Hindlimb muscle (tissue), 1 donor: ENCODE results near the gene SERTAD2. TPM values are rescaled to one million over a fixed set of nuclear protein-coding genes. Genes with fewer than 3 reads are reported as not detected.

Experiments used
- DNase-seq: peaks from one replicate; pipeline ENCODE4 v3.0.0-alpha.2; 2013
- polyA plus RNA-seq: library from polyadenylated mRNA; unstranded; fragments of 120-200 nt; gene quantifications from one replicate; pipeline ENCODE4 v1.2.1, GENCODE V29; 2013; ENCODE audit not compliant: insufficient read length

The SERTAD2 gene
- polyA plus RNA-seq, 1 donor, result 30.7 TPM

DNA sequence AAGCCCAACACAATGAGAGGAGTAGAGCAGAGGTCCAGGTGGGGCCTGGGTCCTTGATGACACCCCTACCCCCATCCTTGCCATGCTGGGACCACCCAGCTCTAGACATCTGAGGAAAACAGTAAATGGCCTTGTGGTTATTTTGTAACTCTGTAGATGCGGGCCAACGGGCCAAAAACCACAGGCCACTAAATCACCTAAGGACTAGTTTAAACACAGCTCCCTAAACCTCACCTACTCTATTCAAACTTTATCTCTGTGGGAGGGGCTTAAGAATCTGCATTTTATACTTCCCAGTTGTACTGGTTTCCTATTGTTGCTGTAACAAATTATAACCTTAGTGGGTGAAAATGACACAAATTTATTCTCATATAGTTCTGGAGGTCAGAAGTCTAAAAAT lies 19.0 kb upstream of the SERTAD2 start:
- no peak for DNase-seq

DNA sequence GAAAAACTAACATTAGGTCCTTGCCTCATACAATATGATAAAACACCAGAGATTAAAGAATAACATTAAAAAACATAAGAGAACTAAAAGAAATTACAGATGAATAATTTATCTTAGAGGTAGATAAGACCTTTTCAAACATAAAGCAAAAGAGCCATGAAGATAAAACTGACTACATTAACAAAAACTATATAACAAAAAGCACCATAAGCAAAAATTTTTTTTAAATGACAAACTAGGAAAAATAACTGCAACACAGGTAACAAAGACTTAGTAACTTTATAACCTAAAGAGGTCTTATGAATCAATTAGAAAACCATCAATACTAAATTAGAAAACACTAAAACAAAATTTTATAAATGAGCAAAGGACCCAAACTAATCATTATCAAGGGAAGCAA lies 16.3 kb upstream of the SERTAD2 start:
- DNase-seq, result no peak

DNA sequence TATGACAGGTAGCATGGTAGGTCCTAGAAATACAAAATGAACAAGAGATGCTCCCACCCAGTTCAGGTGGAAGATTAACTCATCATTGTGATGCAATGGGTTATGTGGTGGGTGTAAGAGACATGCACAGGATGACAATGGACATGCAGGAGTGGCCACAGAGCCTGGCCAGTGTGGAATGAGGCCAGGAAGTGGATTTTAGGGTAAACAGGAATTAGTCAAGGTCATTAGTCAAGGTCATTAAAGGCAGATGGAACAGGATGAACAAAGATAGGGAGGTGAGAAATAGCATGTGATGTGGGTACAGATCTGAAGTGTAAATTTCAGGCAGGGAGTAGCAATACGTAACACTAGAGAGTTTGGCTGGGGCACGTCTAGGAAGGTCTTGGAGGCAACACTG lies 15.6 kb upstream of the SERTAD2 start:
- DNase-seq, result no peak

DNA sequence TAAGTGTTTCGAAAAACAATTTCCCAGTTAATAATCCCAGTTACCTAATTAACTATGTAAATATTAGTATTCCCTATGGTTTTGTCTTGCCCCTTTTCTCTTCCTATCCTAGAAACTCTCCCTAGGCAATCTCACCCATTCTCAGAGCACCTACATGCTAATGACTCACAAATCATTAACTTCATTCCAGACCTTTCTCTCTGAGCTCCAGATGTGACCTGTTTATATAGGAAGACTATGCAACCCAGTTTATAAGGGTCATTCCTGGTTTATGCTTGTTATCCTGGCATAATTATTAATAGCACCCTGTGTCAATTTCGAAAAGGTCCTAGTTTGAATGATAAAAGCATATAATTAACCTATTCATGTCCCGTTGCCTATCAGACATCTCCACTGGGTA lies 14.8 kb upstream of the SERTAD2 start:
- DNase-seq, result no peak

DNA sequence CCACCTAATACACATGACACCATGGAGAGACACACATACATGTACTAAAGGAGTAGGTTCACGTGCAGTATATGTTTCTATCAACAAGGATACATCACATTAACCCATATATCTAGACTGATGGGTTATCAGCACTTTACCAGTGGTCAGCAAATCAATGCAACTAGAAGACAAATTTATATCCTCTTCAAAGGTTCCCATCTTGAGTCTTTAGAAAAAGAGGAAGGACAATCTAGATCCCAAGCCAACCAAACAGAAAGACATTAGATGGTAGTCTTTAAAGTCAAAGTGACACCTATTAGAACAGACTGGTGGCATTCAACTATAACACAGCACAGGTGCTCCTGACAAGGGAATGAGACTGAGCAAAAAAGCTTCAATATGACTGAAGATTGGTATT lies 13.8 kb upstream of the SERTAD2 start:
- no peak for DNase-seq

DNA sequence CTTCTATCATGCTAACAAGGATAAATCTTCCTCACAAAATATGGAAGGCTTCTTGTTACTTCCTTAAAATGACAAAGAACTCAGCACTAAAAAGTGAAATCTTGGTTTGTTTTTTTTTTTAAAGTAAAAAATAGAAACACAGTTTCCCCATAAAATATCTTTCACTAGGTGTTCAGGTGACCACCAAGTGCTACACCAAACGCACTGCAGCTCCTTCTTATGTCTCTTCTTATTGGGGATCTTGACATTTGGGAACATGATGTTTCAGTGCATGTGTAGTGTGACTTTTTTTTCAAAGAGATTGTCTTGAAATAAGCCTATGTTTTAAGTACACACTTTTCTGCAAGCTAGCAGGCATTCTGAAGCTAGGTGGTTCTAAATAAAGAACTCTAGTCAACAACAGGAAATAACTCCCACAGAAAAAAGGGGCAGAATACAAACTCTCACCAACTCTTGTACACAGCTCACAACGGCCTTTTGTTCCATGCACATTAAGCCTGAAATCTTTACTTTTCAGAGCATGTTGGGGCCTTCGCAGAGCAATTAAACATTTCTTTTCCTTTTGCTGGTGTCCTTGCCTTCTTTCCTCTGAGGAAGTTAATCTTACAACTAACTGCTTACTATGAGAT lies 13.2 kb upstream of the SERTAD2 start:
- DNase-seq, result no peak

DNA sequence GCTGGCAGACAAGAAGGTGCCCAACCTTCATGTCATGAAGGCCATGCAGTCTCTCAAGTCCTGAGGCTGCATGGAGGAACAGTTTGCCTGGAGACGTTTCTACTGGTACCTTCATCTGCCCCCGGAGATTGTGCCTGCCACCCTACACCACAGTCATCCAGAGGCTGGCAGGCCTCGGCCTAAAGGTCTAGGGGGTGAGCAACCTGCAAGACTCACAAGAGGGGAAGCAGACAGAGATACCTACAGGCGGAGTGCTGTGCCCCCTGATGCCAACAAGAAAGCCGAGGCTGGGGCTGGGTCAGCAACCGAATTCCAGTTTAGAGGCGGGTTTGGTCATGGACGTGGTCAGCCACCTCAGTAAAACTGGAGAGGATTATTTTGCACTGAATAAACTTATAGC lies 12.0 kb upstream of the SERTAD2 start:
- no peak for DNase-seq

DNA sequence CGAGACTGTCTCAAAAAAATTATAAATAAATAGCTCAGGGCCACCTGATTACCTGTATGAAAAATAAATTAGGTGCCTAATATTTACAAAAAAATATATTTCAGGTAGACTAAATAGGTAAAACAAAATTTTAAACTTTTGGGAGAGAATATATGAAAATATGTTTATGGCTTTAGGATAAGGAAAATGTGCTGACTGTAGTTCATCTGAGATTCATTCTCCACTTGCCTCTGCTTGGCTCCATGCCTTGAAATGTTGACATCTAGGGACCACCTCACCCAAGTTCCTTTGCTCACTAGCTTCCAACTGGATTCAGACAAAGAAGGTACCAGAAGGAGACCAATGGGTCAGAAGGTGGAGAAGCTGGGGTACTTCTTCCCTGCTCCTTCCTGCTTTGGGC lies 9.7 kb upstream of the SERTAD2 start:
- no peak for DNase-seq

DNA sequence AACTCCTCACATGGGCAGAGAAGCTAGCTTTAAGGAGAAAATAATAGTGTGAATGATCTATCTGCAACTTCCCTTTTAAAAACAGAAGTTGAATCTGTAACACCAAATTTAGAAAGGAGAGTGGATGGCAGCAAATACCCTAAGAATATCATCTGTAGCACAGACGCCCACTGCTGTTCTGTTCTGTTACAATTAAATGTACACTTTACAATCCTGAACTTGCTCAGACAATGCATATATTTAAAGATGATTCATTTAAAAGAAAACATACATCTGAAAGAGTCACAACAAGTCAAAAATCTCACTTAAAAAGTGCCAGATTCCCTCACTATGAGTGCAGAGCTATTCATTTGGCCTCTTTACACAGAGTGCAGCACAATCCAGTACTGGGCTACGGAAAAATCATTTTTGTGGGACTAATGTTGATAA lies 8.0 kb upstream of the SERTAD2 start:
- no peak for DNase-seq

DNA sequence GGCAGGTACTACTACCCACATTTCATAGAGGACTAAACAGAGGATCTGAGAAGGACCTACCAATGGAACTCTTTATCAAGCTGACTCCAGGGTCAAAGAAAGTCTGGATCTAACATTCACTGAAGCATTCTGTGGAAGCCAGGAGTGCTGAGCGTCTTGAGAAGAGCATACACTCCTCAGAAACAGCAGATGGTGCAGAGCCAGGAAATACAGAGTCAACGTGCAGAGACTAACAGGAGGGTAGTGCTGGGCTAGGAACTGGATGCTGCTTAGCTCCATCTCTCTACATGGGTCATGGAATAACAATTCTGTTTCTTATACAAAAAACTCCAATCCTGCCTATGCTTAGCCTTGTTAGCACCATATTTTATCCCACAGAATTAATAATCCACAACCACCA lies 5.5 kb upstream of the SERTAD2 start:
- no peak for DNase-seq

DNA sequence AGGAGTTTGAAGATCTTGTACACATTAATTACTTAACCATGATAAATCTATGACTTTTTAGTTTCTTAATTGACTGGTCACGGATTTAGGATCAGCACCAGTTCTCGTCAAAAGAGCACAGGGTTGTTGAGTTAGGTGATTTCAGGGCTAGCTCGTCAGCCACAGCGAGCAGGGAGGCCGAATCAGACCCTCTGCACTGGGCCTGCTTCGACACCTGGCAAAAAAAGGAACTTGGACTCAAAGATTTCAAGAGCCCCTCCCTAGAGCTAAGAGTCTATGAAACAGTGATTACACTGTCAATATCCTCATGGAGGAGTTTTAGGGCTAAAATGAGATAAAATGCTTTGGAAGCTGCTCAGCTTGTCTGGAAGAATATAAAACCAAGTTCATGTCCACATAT lies 4.6 kb upstream of the SERTAD2 start:
- DNase-seq, result no peak

DNA sequence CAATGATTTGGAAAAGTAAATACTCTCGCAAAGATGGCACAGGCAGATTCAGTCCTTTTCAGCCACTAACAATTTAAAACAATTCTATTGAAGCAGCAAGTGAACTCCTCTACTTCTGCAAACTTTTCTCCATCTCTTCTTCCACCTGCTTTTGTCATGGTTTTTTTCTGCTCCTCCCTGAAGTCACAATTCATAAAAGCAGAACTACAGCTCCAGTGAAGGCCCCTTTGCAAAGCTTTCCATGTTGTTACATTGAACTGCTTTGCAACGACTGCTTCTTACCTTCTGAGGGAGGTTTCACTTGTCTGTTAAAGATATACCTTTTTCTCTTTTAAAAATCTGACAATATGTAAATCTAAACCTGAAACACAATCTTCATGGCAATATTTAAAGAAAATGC lies 3.7 kb upstream of the SERTAD2 start:
- DNase-seq, result no peak

DNA sequence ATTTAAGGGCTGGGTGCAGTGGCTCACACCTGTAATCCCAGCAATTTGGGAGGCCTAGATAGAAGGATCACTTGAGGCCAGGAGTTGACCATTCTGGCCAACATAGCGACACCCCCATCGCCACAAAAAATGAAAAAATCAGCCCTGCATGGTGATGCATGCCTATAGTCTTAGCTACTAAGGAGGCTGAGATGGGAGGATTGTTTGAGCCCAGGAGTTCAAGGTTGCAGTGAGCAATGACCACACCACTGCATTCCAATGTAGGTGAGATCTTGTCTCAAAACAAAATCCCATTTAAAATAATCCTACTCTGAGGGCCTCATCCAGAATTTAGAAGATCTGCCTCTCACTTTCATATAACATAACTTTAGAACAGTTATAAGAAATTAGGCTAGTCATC lies 2.7 kb upstream of the SERTAD2 start:
- no peak for DNase-seq

DNA sequence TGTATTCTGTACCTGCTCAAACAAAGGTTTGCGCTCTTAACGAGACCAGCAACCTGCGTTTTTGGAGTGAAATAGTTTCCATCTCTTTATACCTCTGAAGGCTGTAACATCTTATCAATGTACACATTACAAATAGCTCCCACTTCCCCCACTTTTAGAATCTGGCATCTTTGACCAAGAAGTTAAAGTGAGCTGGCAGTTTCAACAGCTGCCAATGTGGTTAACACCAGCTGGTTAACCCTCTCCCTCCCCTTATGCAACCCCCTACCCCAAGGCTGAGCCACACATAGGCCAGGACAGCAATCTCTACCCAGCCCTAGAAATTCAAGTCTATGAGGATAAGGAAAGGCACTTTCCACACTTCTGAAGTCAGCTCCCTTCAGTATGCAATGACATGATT lies 2.2 kb upstream of the SERTAD2 start:
- DNase-seq, result no peak

DNA sequence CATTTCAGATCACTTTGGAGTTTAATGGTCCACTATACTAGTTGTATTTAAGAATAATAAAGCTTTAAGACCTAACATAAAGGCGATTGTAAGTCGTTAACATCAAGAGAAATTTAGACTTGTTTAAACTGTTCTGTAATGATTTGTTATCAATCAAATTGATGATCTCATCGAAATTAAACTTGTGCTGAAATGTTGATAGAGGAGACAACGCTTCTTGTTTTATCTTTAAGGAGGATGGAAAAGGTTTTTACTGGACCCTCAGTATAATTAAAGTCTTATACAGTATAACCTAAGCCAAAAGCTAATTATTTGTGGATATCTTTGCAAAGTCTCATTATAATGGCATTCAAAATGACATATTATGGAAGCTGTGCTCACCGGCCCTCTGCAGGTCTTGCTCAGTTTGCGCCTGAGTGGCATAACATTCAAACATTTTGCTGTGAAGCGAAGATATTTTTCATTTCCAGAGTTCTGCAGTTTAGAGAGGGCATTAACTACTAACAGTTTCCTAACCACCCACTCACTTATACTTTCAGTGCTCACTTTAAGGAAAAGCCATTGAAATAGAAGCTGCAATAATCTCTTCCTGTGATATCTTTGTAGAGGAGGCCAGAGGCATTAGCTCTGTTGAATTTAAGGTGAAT lies 1.4 kb upstream of the SERTAD2 start:
- DNase-seq, result no peak

DNA sequence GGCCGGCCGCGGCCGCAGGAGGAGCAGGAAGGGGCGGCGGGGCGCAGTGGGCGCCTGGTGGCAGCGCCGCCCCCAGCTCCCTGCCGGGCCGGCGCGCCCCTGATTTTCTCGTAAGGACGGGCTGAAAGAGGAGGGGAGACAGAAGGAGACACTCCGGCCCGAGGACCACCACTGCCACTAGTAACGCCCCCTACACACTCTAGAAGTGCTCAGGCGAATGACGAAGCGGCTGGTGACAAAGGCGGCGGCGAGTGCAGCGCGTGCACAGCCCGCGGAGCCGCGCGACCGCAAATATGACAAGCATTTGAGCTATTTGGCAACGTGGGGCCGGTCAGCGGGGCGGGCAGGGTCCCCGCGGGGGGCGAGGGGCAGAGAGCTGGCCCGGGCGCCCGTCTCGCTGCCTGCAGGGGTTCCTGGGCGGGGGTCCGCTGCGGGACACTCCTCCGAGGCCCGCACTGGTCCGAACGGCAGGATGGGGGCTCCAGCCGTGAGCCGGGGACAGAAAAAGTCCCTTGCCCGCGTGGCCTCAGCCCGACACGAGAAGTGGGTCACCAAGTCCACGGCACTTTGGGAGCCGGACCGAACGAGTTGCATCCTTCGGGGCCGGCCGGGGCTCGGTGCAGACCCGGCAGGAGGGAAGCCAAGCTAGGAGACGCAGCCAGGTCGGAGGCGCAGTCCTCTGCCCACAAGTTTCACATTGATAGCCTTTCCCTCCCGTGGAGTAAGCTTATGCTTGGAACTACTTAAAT lies 524 bp upstream of the SERTAD2 start:
- DNase-seq, result peak; percentile 76

DNA sequence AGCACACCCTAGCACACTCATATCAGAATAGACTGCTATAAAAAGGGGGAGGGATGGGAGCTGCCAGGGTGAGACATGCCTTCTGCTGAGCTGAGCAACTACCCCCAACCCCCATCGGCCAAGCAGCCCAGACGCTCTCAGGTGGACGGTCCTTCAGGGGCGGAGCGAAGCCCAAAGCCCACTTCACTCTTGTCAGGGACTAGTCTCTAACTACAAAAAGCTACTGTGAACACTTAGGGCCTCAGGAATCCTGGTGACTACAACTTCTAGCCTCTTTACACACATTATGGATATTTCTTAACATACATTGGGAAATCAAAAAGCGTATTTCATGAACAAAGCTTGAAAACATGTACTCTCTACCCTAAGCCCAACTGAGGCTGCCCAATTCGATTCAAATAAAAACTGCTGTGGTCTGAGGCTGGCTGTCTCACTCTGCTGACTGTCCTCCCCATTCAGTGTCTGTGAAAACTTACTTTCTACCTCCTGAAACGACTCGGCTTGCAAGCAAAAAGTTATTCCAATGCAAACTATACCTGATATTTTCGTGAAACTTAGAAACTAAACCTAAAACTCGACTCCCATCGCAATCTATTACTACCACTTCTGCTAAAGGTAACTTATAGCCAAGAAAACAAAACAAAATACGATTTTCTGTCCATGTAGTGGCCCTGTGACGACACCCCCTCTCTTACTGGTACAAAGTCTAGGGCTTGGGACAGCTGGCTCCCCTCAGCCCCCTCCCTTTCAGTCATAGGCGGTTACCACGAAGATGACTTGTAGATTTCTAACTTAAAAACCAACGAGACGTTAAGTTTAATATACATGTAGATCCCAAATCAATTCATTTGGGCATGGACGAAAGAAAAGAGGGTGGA lies 1.2 kb downstream of the SERTAD2 start:
- DNase-seq, result no peak

DNA sequence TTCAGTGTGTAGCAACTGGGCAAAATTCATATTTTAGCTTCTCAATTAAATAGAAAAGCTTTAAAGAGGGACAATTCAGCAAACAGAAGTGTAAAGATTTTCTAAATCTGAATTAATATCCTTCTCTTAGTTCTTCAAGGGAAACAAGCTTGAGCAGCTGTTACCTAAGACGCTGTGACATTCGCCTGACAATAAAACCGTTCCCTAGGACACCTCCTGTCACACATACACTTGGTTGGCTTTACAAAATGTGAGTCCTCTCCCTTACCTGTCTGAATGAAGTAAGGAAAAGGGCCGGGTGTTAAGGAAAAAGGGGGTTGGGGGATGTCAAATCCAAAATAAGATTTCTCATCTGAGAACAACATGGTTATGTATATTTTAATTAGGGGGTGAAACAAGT lies 2.1 kb downstream of the SERTAD2 start:
- DNase-seq, result no peak

DNA sequence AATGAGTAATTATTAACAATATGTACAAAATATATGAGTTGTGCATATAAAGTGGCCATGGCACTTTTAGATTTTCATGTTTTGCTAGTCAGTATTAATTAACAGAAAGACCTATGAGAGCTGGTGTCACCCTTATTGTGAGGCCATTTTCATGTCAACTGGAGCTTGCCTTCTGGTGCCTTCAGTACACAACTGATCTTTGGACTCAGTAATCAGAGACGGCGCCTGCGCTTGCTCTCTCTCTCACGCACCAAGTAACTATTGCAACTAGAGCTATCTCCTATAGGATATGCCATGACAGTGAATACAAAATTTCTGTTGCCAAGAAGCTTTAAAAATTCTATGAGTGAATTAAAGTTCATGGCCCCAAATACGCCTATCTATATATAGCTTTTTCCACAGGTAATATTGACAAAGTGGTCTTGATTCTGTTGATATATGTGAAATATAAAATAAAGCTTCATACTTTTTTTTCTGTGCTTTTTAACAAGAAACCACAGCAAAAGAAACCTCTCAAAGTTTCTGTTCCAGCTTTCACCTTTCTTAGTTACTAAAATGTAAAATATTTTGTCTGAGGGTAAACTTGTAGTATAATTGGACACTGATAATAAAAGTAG lies 2.9 kb downstream of the SERTAD2 start:
- DNase-seq, result no peak

DNA sequence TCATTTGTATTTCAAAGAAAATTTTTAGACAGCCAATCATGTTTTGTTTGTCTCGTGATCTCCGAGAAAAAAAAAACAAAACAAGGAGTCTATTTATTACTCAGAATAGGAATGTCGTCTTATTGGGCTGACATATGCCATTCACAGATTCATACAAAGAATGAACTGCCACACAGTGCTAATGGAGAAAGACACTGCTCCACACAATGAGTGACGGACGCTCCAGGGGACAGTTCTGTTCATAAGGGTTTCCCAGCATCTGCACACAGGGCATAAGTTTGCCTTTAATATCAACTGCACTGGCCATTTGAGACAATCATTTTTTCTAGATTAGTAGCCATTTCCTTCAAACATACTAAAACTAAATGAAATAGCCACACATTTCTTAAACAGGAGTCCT lies 3.4 kb downstream of the SERTAD2 start:
- DNase-seq, result no peak

DNA sequence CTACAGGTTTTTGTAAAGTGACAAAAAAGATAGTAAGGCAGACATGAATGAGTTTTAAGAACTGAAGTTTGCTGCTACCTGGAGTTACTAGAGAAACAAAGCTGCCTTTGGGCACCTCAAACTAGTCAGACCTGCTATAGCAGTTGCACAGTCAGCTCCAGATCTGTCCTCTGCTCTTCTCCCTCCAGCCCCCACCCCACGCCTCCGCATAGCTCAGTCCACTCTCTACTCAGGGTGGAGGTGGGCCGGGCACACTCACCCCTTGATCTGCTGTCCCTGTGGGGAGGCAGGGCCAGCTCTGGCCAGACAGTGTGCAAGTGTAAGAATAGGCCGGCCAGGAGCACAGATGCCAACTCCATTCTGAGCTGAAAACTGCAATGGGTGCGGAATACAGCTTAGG lies 4.1 kb downstream of the SERTAD2 start:
- no peak for DNase-seq

DNA sequence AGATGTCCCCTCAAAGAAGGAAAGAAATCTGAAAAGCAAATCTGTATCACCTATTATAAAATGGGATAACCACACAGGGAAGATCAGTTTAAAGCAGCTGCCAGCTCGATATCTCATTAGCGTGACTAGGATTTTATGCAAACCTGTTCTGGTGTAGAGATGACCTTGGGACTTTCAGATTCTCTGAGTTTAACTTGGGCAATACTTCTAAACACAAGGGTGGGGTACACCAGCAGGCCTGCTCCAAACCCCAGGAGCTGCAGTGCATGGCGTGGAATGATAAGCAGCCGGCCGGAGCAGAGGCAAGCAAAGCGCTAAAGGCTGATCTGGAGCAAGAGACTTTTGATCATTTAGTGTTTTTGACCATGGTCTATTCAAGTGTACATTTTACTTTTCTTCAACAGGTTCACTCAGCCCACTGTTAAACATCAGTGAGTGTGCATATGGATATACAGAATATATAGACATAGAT lies 4.7 kb downstream of the SERTAD2 start:
- no peak for DNase-seq
